Upper lobe of right lung (tissue), 1 donor: ENCODE measurements around the gene TRIM50. TPM values are rescaled to one million over a fixed set of nuclear protein-coding genes. Genes with fewer than 3 reads are reported as not detected.
A peak's percentile ranks its signal among the peaks of the same experiment; 100 is the strongest.

Experiments
- ATAC-seq: fragments of 200-7000 bp; cut with Tn5 transposase; one replicate; pipeline ENCODE4 v1.9.1; 2020; ENCODE audit warnings: mild to moderate bottlenecking, moderate library complexity
- DNase-seq: peaks from one replicate; pipeline ENCODE4 v3.0.0-alpha.2; 2020
- H3K27ac ChIP-seq: fragments of 200-600 bp; one replicate; pipeline ENCODE4 v1.8.0; 2022
- H3K27me3 ChIP-seq: fragments of 200-600 bp; one replicate; pipeline ENCODE4 v1.8.0; 2022; ENCODE audit warnings: mild to moderate bottlenecking
- H3K36me3 ChIP-seq: fragments of 200-600 bp; one replicate; pipeline ENCODE4 v1.8.0; 2022
- H3K4me1 ChIP-seq: fragments of 200-600 bp; one replicate; pipeline ENCODE4 v1.8.0; 2022
- H3K4me3 ChIP-seq: fragments of 200-600 bp; one replicate; pipeline ENCODE4 v1.8.0; 2022; ENCODE audit warnings: mild to moderate bottlenecking
- H3K9me3 ChIP-seq: fragments of 200-600 bp; one replicate; pipeline ENCODE4 v1.8.0; 2022
- CTCF ChIP-seq: fragments of 200-600 bp; IDR thresholded peaks from one replicate; pipeline ENCODE4 v1.8.0; 2022; ENCODE audit warnings: antibody characterized with exemption
- intact Hi-C: fragments of 100-400 bp; cut with DNase I; formaldehyde crosslinking; loops from one replicate; pipeline ENCODE4 v1.11.0; 2022
- total RNA-seq: library from RNA; stranded (reverse); fragmentation: NEBNext Ultra II Directional; extraction: Animal tissue kit (Norgen Biotek cat#: 25700); gene quantifications from one replicate; pipeline ENCODE4 v1.2.1, GENCODE V29; 2021
- donor health status: DM: no; HTN: yes; CAD: no; lungs with severe emphysema.

Gene TRIM50
- total RNA-seq, 1 donor from 2014 or later = 0.20 TPM

- Histone ChIP-seq H3K27ac (no peak overlapping the region), H3K4me3 (no peak overlapping the region), H3K27me3 (no peaks in the 10 kb centered on the region), H3K4me1 (peaks cover 11% of the 10 kb centered on the region), H3K36me3 (no peaks in the 10 kb centered on the region), H3K9me3 (no peaks in the 10 kb centered on the region)
- TF ChIP-seq CTCF = no peak
- intact Hi-C loops = no loop called here
- ATAC-seq (no peak), DNase-seq (no peak)
Measured at GRCh38 chr7:73359306-73359705, 31.4 kb upstream of the TRIM50 start.

- no peaks in the 10 kb centered on the region for H3K36me3 ChIP-seq
- H3K9me3 ChIP-seq = no peaks in the 10 kb centered on the region
- H3K27me3 ChIP-seq = no peaks in the 10 kb centered on the region
- no peak overlapping the region for H3K27ac ChIP-seq
- H3K4me1 ChIP-seq = peaks cover 11% of the 10 kb centered on the region
- intact Hi-C loops = no loop called here
- peak; percentile 4 for ATAC-seq
- DNase-seq = no peak
- TF ChIP-seq CTCF = no peak
- peak overlapping the region; percentile 43 for H3K4me3 ChIP-seq
Measured at GRCh38 chr7:73358590-73359275, 30.9 kb upstream of the TRIM50 start.

- no peak for ATAC-seq
- intact Hi-C loops = no loop called here
- no peak for TF ChIP-seq CTCF
Measured at GRCh38 chr7:73356159-73356558, 28.3 kb upstream of the TRIM50 start.

GRCh38 chr7:73354821-73355220 is 26.9 kb upstream of the TRIM50 start:
- no peak for TF ChIP-seq CTCF
- no peaks in the 10 kb centered on the region for H3K27me3 ChIP-seq
- intact Hi-C loops = no loop called here
- peaks cover 11% of the 10 kb centered on the region for H3K4me1 ChIP-seq
- H3K4me3 ChIP-seq = no peak overlapping the region
- H3K36me3 ChIP-seq = no peaks in the 10 kb centered on the region
- no peaks in the 10 kb centered on the region for H3K9me3 ChIP-seq
- ATAC-seq (no peak), DNase-seq (no peak)
- H3K27ac ChIP-seq = no peak overlapping the region

More at GRCh38 chr7:73356159-73356558, 28.3 kb upstream of the TRIM50 start:
- Histone ChIP-seq H3K4me3 (no peak overlapping the region), H3K27me3 (no peaks in the 10 kb centered on the region), H3K27ac (no peak overlapping the region), H3K36me3 (no peaks in the 10 kb centered on the region), H3K9me3 (no peaks in the 10 kb centered on the region), H3K4me1 (peaks cover 11% of the 10 kb centered on the region)
- no peak for DNase-seq

- Histone ChIP-seq H3K27me3 (no peaks in the 10 kb centered on the region), H3K4me1 (peaks cover 11% of the 10 kb centered on the region), H3K27ac (no peak overlapping the region), H3K4me3 (no peak overlapping the region), H3K9me3 (no peaks in the 10 kb centered on the region), H3K36me3 (no peaks in the 10 kb centered on the region)
- DNase-seq (no peak), ATAC-seq (no peak)
- no peak for TF ChIP-seq CTCF
- intact Hi-C loops = no loop called here
Measured at GRCh38 chr7:73354196-73354595, 26.3 kb upstream of the TRIM50 start.

GRCh38 chr7:73353243-73353642 is 25.4 kb upstream of the TRIM50 start:
- Histone ChIP-seq H3K9me3 (no peaks in the 10 kb centered on the region), H3K36me3 (no peaks in the 10 kb centered on the region), H3K4me1 (peaks cover 6% of the 10 kb centered on the region), H3K4me3 (no peak overlapping the region), H3K27me3 (no peaks in the 10 kb centered on the region), H3K27ac (no peak overlapping the region)
- TF ChIP-seq CTCF = no peak
- no peak for DNase-seq
- no peak for ATAC-seq
- intact Hi-C loops = no loop called here
